Activated T-helper 1 cell treated with anti-CD3 and anti-CD28 coated beads, Interleukin-12 subunit alpha, Interleukin-12 subunit beta, Interleukin-2, Interleukin-4 antibody, amounts not matched to agents 30 ng/mL and 10 ng/mL and 1 ng/mL, durations not matched to agents 14 hours and 24 hours and 36 hours (primary cell): Measurements from ENCODE around the gene STAG1. TPM values are rescaled to one million over a fixed set of nuclear protein-coding genes. Genes with fewer than 3 reads are reported as not detected.
"Not testable (repeated sequence)": the region's sequence is repeated elsewhere in the genome, so short reads cannot be mapped to it uniquely, and the experiment has no call there.

Experiments used
- DNase-seq: peaks from one replicate; pipeline ENCODE4 v3.0.0; 2021; ENCODE audit warnings: low spot score
- H3K27ac Mint-ChIP-seq: one replicate; pipeline ENCODE4 v1.8.0; 2021; ENCODE audit warnings: mild to moderate bottlenecking, mixed read lengths
- H3K27me3 Mint-ChIP-seq: one replicate; pipeline ENCODE4 v1.8.0; 2022; ENCODE audit warnings: mild to moderate bottlenecking, moderate library complexity, mixed read lengths; ENCODE audit not compliant: insufficient read depth
- H3K36me3 Mint-ChIP-seq: one replicate; pipeline ENCODE4 v1.8.0; 2021; ENCODE audit warnings: low read depth, mixed read lengths
- H3K4me1 Mint-ChIP-seq: one replicate; pipeline ENCODE4 v1.8.0; 2021; ENCODE audit warnings: low read depth, mixed read lengths
- H3K4me3 Mint-ChIP-seq: one replicate; pipeline ENCODE4 v1.8.0; 2021; ENCODE audit warnings: mild to moderate bottlenecking, moderate library complexity, mixed read lengths
- H3K9me3 Mint-ChIP-seq: one replicate; pipeline ENCODE4 v1.8.0; 2021; ENCODE audit warnings: mixed read lengths
- intact Hi-C: fragments of 100-400 bp; cut with micrococcal nuclease; formaldehyde crosslinking; loops from one replicate; pipeline ENCODE4 v1.15.1; 2024
- total RNA-seq: library from RNA; stranded (reverse); gene quantifications from 2 replicates; pipeline ENCODE4 v1.2.3, GENCODE V29; 2022

STAG1 gene
- total RNA-seq, 1 donor from 2014 or later = 47.1 TPM

- peaks cover 8% of the 10 kb centered on the region for H3K4me1 Mint-ChIP-seq
- no peak for DNase-seq
- intact Hi-C loops = no loop called here
- H3K27ac Mint-ChIP-seq = no peak overlapping the region
- peaks cover 6% of the 10 kb centered on the region for H3K36me3 Mint-ChIP-seq
- H3K4me3 Mint-ChIP-seq = no peak overlapping the region
- peaks cover 5% of the 10 kb centered on the region for H3K9me3 Mint-ChIP-seq
- no peaks in the 10 kb centered on the region for H3K27me3 Mint-ChIP-seq
Observed at GRCh38 chr3:136678981-136679380, 73.2 kb downstream of the STAG1 start.

DNA sequence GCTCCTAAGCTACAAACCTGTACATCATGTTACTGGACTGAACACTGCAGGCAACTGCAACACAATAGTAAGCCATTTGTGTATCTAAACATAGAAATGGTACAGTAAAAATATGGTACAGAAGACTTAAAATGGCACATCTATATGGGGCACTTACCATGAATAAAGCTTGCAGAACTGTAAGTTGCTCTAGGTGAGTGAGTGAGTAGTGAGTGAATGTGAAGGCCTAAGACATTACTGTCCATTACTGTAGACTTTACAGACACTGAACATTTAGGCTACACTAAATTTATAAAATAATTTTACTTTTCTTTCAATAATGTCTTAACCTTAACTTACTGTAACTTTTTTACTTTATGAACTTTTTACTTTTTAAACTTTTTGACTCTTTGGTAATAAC, 76.2 kb downstream of the STAG1 start:
- H3K9me3 Mint-ChIP-seq = no peaks in the 10 kb centered on the region
- H3K4me1 Mint-ChIP-seq = peaks cover 22% of the 10 kb centered on the region
- intact Hi-C loops = no loop called here
- H3K27ac Mint-ChIP-seq = no peak overlapping the region
- peaks cover 8% of the 10 kb centered on the region for H3K36me3 Mint-ChIP-seq
- DNase-seq = no peak
- H3K4me3 Mint-ChIP-seq = no peak overlapping the region
- no peaks in the 10 kb centered on the region for H3K27me3 Mint-ChIP-seq

DNA sequence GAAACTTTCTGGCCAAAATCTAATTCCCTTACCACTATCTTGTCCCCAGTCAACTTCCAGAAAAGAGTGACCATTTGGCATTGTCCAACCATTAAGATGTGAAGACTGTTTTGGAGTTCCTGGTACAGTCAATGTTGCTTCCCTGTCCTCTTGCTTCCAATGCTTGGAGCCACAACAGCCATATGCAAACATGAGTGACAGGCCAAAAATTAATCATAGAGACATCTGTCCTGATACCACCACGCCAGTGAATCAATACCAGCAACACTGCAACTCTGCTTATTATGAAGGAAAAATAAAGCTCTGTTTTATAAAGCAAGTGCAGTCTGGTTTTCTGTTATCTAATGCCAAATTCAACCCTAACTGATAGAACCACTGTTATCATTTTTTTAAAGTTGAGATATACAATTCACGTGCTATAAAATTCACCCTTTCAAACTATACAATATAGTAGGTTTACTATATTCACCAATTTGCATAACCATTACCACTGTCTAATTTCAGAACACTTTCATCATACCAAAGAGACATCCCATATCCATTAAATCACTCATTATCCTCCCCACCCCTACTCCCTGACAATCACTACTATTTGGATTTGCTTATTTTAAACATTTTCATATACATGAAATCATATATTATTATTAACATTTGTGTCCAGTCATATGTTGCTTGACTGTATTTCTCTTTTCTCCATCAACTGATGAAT, 76.9 kb downstream of the STAG1 start:
- Mint-ChIP-seq H3K27me3 (no peaks in the 10 kb centered on the region), H3K9me3 (no peaks in the 10 kb centered on the region), H3K27ac (no peak overlapping the region), H3K4me3 (no peak overlapping the region), H3K36me3 (peaks cover 9% of the 10 kb centered on the region), H3K4me1 (peaks cover 22% of the 10 kb centered on the region)
- intact Hi-C loops = no loop called here
- no peak for DNase-seq

GRCh38 chr3:136672457-136672856, 79.7 kb downstream of the STAG1 start:
- H3K4me3 Mint-ChIP-seq = no peak overlapping the region
- intact Hi-C loops = no loop called here
- DNase-seq = no peak

DNA sequence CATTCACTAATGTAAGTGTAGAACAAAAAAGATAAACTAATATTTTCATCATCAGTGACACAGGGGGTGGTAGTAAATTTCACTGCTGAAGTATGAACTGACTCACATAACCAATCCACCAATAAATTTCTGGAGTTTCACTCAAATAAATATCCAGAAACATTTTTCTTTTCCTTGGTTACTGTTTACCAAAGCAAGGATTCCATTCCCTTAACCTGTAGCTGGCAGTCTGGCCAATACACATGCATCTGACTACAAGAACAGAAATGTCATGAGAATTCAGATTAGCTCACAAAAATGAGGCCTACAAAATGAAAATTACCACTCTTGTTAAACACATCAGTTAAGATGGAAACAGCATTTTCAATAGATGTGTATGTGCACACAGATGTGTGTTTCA, 80.3 kb downstream of the STAG1 start:
- Mint-ChIP-seq H3K27me3 (no peaks in the 10 kb centered on the region), H3K4me3 (no peak overlapping the region), H3K9me3 (no peaks in the 10 kb centered on the region), H3K36me3 (peaks cover 16% of the 10 kb centered on the region), H3K4me1 (peaks cover 22% of the 10 kb centered on the region), H3K27ac (no peak overlapping the region)
- DNase-seq = no peak
- intact Hi-C loops = no loop called here

More at GRCh38 chr3:136672457-136672856, 79.7 kb downstream of the STAG1 start:
- H3K4me1 Mint-ChIP-seq = peaks cover 22% of the 10 kb centered on the region
- peaks cover 14% of the 10 kb centered on the region for H3K36me3 Mint-ChIP-seq
- no peaks in the 10 kb centered on the region for H3K27me3 Mint-ChIP-seq
- H3K9me3 Mint-ChIP-seq = no peaks in the 10 kb centered on the region
- no peak overlapping the region for H3K27ac Mint-ChIP-seq

- no peaks in the 10 kb centered on the region for H3K27me3 Mint-ChIP-seq
- no peak for DNase-seq
Observed at GRCh38 chr3:136670166-136670565, 82.0 kb downstream of the STAG1 start.

GRCh38 chr3:136667081-136667480, 85.1 kb downstream of the STAG1 start:
- Mint-ChIP-seq H3K4me1 (no peaks in the 10 kb centered on the region), H3K36me3 (peaks cover 14% of the 10 kb centered on the region), H3K27me3 (no peaks in the 10 kb centered on the region), H3K9me3 (no peaks in the 10 kb centered on the region), H3K4me3 (no peak overlapping the region), H3K27ac (no peak overlapping the region)
- intact Hi-C loops = no loop called here
- DNase-seq = no peak

More at GRCh38 chr3:136670166-136670565, 82.0 kb downstream of the STAG1 start:
- H3K9me3 Mint-ChIP-seq = no peaks in the 10 kb centered on the region
- H3K4me3 Mint-ChIP-seq = no peak overlapping the region
- peaks cover 18% of the 10 kb centered on the region for H3K4me1 Mint-ChIP-seq
- peaks cover 16% of the 10 kb centered on the region for H3K36me3 Mint-ChIP-seq
- intact Hi-C loops = no loop called here
- no peak overlapping the region for H3K27ac Mint-ChIP-seq

DNA sequence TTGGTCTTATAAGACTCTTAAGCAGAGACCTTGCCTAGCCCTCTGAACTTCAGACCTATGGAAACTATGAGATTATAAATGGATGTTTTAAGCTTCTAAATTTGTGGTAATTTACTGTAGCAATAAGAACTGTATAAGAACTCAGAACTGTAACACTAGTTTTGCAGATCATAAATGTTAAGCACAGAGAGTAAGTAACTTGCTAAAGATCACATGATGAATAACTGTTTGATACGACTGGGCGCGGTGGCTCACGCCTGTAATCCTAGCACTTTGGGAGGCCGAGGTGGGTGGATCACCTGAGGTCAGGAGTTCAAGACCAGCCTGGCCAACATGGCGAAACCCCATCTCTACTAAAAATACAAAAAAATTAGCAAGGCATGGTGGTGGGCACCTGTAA, 85.9 kb downstream of the STAG1 start:
- H3K4me3 Mint-ChIP-seq, H3K9me3 Mint-ChIP-seq, H3K27ac Mint-ChIP-seq, intact Hi-C loops, DNase-seq, H3K27me3 Mint-ChIP-seq, H3K4me1 Mint-ChIP-seq: not testable (repeated sequence)
- peaks cover 11% of the 10 kb centered on the region for H3K36me3 Mint-ChIP-seq

DNA sequence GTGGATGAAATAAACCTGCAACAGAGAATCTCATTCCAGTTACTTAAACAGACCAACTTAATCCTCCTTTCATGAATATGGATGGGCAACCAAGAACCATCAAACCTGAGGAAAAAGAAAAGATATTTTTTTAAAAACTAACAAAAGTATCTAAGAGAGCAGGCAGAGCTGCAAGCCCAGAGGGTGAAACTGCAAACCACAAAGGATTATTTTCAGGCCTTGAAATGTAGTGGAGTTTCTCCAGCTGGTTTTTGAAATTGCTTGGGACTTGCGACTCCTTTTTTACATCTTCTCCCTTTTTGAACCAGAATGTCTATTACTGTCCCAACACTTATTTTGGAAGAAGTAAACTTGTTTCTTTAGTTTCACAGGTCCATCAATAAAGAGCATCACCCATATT, 87.4 kb downstream of the STAG1 start:
- Mint-ChIP-seq H3K36me3 (peaks cover 7% of the 10 kb centered on the region), H3K4me3 (no peak overlapping the region), H3K9me3 (no peaks in the 10 kb centered on the region), H3K27ac (no peak overlapping the region), H3K4me1 (peaks cover 8% of the 10 kb centered on the region), H3K27me3 (no peaks in the 10 kb centered on the region)
- DNase-seq = no peak
- intact Hi-C loops = no loop called here

- intact Hi-C loops = no loop called here
- Mint-ChIP-seq H3K27me3 (no peaks in the 10 kb centered on the region), H3K36me3 (no peaks in the 10 kb centered on the region), H3K4me1 (peaks cover 8% of the 10 kb centered on the region), H3K4me3 (no peak overlapping the region), H3K9me3 (no peaks in the 10 kb centered on the region), H3K27ac (no peak overlapping the region)
- no peak for DNase-seq
Observed at GRCh38 chr3:136661282-136661681, 90.9 kb downstream of the STAG1 start.

- Mint-ChIP-seq H3K4me1 (peaks cover 8% of the 10 kb centered on the region), H3K27me3 (no peaks in the 10 kb centered on the region), H3K9me3 (peaks cover 12% of the 10 kb centered on the region), H3K36me3 (peaks cover 8% of the 10 kb centered on the region), H3K4me3 (no peak overlapping the region), H3K27ac (no peak overlapping the region)
- DNase-seq = no peak
- intact Hi-C loops = no loop called here
Observed at GRCh38 chr3:136658946-136659682, 93.1 kb downstream of the STAG1 start.

- H3K4me1 Mint-ChIP-seq = peaks cover 10% of the 10 kb centered on the region
- peaks cover 14% of the 10 kb centered on the region for H3K36me3 Mint-ChIP-seq
- no peak overlapping the region for H3K4me3 Mint-ChIP-seq
- H3K9me3 Mint-ChIP-seq = peaks cover 21% of the 10 kb centered on the region
- no peak overlapping the region for H3K27ac Mint-ChIP-seq
- DNase-seq = no peak
- no peaks in the 10 kb centered on the region for H3K27me3 Mint-ChIP-seq
- intact Hi-C loops = no loop called here
Observed at GRCh38 chr3:136657526-136657925, 94.7 kb downstream of the STAG1 start.

- Mint-ChIP-seq H3K9me3 (peaks cover 25% of the 10 kb centered on the region), H3K27me3 (no peaks in the 10 kb centered on the region), H3K36me3 (peaks cover 18% of the 10 kb centered on the region), H3K4me1 (peaks cover 9% of the 10 kb centered on the region), H3K27ac (no peak overlapping the region), H3K4me3 (no peak overlapping the region)
- intact Hi-C loops = no loop called here
- no peak for DNase-seq
Observed at GRCh38 chr3:136653628-136654027, 98.5 kb downstream of the STAG1 start.
